ENCODE results near the gene SNX10.

DNA sequence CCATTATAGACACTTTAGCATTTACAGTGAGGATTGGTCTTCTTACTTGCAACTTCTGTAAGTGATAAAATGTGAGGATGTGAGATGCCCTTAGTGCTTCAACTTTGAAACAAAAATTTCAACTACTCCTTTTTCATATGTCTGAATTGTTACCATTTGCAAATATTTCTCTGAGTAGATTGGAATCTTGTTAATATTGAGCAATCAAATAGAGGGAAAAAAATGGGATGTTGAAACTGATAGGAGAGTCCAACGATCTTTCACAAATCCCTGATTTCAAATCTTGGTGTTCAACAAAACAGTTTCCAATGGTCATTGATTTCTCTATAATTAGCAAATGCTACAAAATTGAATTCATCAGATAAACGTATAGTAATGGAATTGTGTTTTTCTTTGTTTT lies 5.5 kb upstream of the SNX10 start:
- TF ChIP-seq POLR2AphosphoS5 (IDR thresholded peaks at IDR 0.05) = no peak
- TF ChIP-seq, protein P1, sequence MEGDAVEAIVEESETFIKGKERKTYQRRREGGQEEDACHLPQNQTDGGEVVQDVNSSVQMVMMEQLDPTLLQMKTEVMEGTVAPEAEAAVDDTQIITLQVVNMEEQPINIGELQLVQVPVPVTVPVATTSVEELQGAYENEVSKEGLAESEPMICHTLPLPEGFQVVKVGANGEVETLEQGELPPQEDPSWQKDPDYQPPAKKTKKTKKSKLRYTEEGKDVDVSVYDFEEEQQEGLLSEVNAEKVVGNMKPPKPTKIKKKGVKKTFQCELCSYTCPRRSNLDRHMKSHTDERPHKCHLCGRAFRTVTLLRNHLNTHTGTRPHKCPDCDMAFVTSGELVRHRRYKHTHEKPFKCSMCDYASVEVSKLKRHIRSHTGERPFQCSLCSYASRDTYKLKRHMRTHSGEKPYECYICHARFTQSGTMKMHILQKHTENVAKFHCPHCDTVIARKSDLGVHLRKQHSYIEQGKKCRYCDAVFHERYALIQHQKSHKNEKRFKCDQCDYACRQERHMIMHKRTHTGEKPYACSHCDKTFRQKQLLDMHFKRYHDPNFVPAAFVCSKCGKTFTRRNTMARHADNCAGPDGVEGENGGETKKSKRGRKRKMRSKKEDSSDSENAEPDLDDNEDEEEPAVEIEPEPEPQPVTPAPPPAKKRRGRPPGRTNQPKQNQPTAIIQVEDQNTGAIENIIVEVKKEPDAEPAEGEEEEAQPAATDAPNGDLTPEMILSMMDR (IDR thresholded peaks at IDR 0.05) = no peak
